WI38 (cell line): ENCODE data around the gene SLC45A1.

ENCODE experiments used
- H3K4me3 ChIP-seq: 2 replicates; pipeline ENCODE4 v1.5.1; 2011; ENCODE audit warnings: low read depth, mild to moderate bottlenecking, control low read depth, low read length
- TF ChIP-seq, protein P1 (sequence below): IDR thresholded peaks from 2 replicates; pipeline ENCODE4 v1.5.1; 2012; ENCODE audit warnings: low read depth, mild to moderate bottlenecking, control low read depth, low read length

The SLC45A1 gene

DNA sequence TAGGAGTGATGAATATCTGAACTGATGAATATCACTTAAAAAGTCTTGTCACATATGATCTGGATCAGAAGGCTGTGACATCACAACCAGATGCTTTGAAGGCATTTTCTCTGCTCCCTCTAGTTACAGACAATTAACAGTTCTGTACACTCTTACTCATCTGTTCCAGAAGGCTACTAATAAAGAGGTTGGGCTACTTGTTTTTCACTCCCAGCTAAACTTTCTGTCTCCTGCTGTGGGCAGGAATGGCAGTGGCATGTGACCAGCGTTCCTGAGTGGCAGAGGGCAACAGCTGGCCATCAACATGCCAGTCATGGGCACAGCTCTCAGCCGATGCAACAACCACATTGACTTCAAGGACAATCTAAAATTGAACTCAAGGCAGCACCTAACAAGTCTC lies 66.7 kb downstream of the SLC45A1 start:
- no peak overlapping the region for H3K4me3 ChIP-seq
- TF ChIP-seq, protein P1, sequence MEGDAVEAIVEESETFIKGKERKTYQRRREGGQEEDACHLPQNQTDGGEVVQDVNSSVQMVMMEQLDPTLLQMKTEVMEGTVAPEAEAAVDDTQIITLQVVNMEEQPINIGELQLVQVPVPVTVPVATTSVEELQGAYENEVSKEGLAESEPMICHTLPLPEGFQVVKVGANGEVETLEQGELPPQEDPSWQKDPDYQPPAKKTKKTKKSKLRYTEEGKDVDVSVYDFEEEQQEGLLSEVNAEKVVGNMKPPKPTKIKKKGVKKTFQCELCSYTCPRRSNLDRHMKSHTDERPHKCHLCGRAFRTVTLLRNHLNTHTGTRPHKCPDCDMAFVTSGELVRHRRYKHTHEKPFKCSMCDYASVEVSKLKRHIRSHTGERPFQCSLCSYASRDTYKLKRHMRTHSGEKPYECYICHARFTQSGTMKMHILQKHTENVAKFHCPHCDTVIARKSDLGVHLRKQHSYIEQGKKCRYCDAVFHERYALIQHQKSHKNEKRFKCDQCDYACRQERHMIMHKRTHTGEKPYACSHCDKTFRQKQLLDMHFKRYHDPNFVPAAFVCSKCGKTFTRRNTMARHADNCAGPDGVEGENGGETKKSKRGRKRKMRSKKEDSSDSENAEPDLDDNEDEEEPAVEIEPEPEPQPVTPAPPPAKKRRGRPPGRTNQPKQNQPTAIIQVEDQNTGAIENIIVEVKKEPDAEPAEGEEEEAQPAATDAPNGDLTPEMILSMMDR = no peak

DNA sequence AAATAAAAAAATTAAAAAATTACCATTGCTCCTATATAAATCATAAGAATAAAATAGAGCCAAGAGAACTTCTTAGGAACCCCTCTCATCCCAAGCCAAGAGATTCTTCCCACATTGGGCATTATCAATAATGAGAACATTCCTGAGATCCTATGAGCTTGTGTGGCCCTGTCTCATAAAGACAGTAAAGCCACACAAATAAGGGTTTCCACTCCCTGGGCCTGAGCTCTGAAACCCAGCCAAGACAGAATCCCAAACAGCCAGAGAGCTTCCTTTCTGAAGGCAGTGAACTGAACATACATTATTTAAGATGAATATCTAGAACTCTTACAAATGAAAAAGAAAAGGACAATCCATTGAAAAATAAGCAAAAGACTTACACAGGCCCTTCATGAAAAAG lies 68.3 kb downstream of the SLC45A1 start:
- TF ChIP-seq, protein P1 = no peak
- H3K4me3 ChIP-seq = no peak overlapping the region

DNA sequence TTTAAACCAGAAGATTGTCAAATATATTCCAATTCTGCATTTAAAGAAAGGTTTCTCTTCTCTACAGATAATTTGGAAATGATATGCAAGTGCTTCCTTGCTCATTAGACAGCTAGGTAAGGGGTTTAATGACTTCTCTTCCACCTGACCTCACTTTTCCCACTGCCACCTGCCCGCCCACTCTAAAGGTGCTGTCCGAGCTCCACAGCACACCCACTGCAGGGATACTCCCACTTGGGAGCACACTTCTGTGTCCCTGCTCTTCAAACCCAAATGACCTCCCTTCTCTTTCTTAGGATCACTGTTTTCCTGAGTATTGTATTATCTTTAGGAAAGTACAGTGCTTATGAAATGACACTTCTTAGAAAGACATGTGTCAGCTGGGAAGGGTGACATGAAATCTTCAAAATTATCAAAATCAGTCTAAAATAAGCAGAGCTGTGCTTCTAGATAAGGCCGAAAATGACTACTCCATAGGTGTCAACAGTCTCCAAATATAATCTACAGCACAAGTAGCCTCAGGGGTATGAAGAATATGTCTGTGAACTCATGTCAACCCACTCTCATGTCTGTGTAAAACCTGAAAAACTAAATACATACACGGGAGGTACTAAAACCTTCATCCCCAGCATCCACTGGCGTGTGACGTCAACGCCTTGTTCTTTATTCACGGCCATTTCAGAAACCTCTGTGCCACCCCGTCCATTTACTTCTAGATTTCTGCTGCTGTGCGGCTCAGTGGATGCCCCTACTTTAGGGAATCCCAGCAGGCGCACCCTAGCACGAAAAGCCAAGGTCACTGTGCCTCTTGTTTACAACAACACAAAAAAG lies 71.0 kb downstream of the SLC45A1 start:
- no peak overlapping the region for H3K4me3 ChIP-seq
- TF ChIP-seq, protein P1 = no peak

DNA sequence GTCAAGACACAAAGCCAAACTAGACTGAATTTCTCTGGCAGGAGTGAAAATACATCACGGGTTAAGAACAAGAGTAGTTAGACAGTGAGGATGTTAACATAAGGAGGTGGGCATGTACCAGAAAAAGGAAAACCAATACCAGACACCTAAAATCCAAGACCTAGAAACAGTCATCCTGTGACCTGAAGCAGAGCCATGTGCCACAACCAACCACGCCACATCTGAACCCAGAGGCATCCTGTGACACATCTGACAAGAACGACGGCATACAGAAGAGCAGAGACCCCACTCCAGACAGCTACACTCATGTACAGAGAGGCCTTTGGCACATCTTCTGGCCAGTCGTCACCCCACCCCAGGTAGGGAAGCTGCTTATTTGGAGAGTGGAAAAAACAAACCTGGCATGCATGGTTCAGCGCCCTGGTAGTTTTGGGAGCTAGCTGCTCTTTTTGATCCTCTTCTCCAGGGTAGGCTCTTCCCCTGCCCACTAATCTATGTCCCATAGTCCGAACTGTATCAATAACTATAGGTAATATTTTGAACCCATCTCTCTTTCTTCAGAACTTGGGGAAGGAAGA lies 72.1 kb downstream of the SLC45A1 start:
- TF ChIP-seq, protein P1 = no peak
- H3K4me3 ChIP-seq = no peak overlapping the region

DNA sequence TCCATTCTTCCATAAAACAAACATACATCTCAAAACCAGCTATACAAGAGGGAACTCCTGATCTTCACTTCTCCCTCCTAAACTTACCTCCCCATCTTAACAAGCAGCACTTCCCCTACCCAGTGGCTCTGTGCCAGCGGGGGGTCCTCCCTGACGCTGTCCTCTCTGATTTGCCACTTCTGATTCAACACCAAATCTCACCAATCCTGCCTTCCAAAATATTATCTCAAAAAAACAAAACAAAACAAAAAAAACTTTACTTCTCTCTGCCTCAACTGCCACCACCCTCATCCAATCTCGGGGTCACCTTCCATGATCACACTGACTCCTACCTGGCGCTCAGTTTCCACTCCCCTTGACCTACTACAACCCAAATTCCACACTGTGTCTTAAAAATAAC lies 72.8 kb downstream of the SLC45A1 start:
- TF ChIP-seq, protein P1 = no peak
- H3K4me3 ChIP-seq = no peak overlapping the region

DNA sequence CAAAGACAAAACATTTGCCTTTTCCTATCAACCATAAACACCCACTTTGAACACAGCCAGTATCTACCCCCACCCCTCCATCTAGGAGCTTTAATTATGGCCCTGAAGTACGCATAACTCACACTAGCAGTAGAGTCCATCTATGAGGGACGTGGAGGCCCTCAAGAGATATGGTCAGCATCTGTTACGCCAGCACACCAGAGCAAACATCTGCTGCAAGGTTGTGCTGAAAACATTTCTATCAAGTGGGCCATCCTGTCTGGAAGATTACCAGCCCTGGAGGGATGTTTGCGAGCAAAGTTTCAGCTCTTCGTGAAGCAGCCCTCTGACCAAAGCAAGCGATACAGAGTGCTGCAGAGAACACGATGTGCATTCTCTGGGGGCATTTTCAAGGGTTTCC lies 74.6 kb downstream of the SLC45A1 start:
- H3K4me3 ChIP-seq = no peak overlapping the region
- TF ChIP-seq, protein P1 = no peak
